ENCODE results near the gene GRB14. TPM values are rescaled to one million over a fixed set of nuclear protein-coding genes. Genes with fewer than 3 reads are reported as not detected.
"Not testable (repeated sequence)": the region's sequence is repeated elsewhere in the genome, so short reads cannot be mapped to it uniquely, and the experiment has no call there.

Gene GRB14
- total RNA-seq, 1 donor from 2014 or later = 1.1 TPM

- DNase-seq = no peak
Measured at GRCh38 chr2:164554487-164554886, 66.8 kb downstream of the GRB14 start.

- no peak for DNase-seq
Measured at GRCh38 chr2:164551519-164551918, 69.8 kb downstream of the GRB14 start.

- DNase-seq = not testable (repeated sequence)
Measured at GRCh38 chr2:164549705-164550104, 71.6 kb downstream of the GRB14 start.

GRCh38 chr2:164545484-164545883 is 75.8 kb downstream of the GRB14 start:
- DNase-seq = no peak

GRCh38 chr2:164542581-164543021 is 78.7 kb downstream of the GRB14 start:
- DNase-seq = no peak

- DNase-seq = no peak
Measured at GRCh38 chr2:164538240-164538866, 82.9 kb downstream of the GRB14 start.

- no peak for DNase-seq
Measured at GRCh38 chr2:164535280-164536025, 85.8 kb downstream of the GRB14 start.

- no peak for DNase-seq
Measured at GRCh38 chr2:164530464-164530863, 90.8 kb downstream of the GRB14 start.

- DNase-seq = no peak
Measured at GRCh38 chr2:164523726-164524125, 97.6 kb downstream of the GRB14 start.

GRCh38 chr2:164523009-164523408 is 98.3 kb downstream of the GRB14 start:
- DNase-seq = no peak

- no peak for DNase-seq
Measured at GRCh38 chr2:164522561-164522981, 98.7 kb downstream of the GRB14 start.

- DNase-seq = no peak
Measured at GRCh38 chr2:164515734-164516133, 105.5 kb downstream of the GRB14 start.

GRCh38 chr2:164515030-164515429 is 106.3 kb downstream of the GRB14 start:
- no peak for DNase-seq

- no peak for DNase-seq
Measured at GRCh38 chr2:164514491-164514890, 106.8 kb downstream of the GRB14 start.

GRCh38 chr2:164512871-164513270 is 108.4 kb downstream of the GRB14 start:
- no peak for DNase-seq

- no peak for DNase-seq
Measured at GRCh38 chr2:164511738-164512137, 109.5 kb downstream of the GRB14 start.

- no peak for DNase-seq
Measured at GRCh38 chr2:164510895-164511294, 110.4 kb downstream of the GRB14 start.

- no peak for DNase-seq
Measured at GRCh38 chr2:164509137-164509877, 112.0 kb downstream of the GRB14 start.

GRCh38 chr2:164504253-164504652 is 117.0 kb downstream of the GRB14 start:
- DNase-seq = no peak

GRCh38 chr2:164498836-164499235 is 122.4 kb downstream of the GRB14 start:
- no peak for DNase-seq

GRCh38 chr2:164496881-164497280 is 124.4 kb downstream of the GRB14 start:
- DNase-seq = no peak

GRCh38 chr2:164496421-164496820 is 124.9 kb downstream of the GRB14 start:
- DNase-seq = no peak
